WERI-Rb-1 (cell line): ENCODE results near the gene SHISA7.
A peak's percentile ranks its signal among the peaks of the same experiment; 100 is the strongest.

Experiments used
- DNase-seq: peaks from one replicate; pipeline ENCODE4 v3.0.0-alpha.2; 2020
- H3K27ac ChIP-seq: fragments of 250-450 bp; sonication (Bioruptor Pico); 2 replicates; pipeline ENCODE4 v1.5.1; 2020; ENCODE audit warnings: mild to moderate bottlenecking, moderate library complexity
- H3K27me3 ChIP-seq: fragments of 250-450 bp; sonication (Bioruptor Pico); 2 replicates; pipeline ENCODE4 v1.5.1; 2021; ENCODE audit warnings: mild to moderate bottlenecking, low read depth, moderate library complexity; ENCODE audit not compliant: insufficient read depth, severe bottlenecking
- H3K36me3 ChIP-seq: fragments of 250-450 bp; sonication (Bioruptor Pico); 2 replicates; pipeline ENCODE4 v1.5.1; 2020; ENCODE audit warnings: mild to moderate bottlenecking, moderate library complexity
- H3K4me3 ChIP-seq: 2 replicates; pipeline ENCODE4 v1.5.1; 2011; ENCODE audit warnings: low read depth, mild to moderate bottlenecking, control low read depth, low read length
- H3K9me3 ChIP-seq: fragments of 250-450 bp; sonication (Bioruptor Pico); 2 replicates; pipeline ENCODE4 v1.5.1; 2021; ENCODE audit warnings: mild to moderate bottlenecking, moderate library complexity; ENCODE audit not compliant: severe bottlenecking
- CTCF ChIP-seq: IDR thresholded peaks from 2 replicates; pipeline ENCODE4 v1.5.1; 2011; ENCODE audit warnings: low read depth, mild to moderate bottlenecking, control low read depth, inconsistent platforms, low read length

The SHISA7 gene

GRCh38 chr19:55489711-55490477 lies 46.8 kb upstream of the SHISA7 start:
- DNase-seq, result peak; percentile 34
- no peaks in the 10 kb centered on the region for H3K9me3 ChIP-seq
- H3K27me3 ChIP-seq, result no peaks in the 10 kb centered on the region
- H3K27ac ChIP-seq, result peak overlapping the region; percentile 57
- H3K4me3 ChIP-seq, result no peak overlapping the region
- TF ChIP-seq CTCF, result no peak
- peaks cover 4% of the 10 kb centered on the region for H3K36me3 ChIP-seq

- no peaks in the 10 kb centered on the region for H3K27me3 ChIP-seq
- peaks cover 4% of the 10 kb centered on the region for H3K36me3 ChIP-seq
- no peak overlapping the region; the same call in 1 of the 2 replicates for H3K4me3 ChIP-seq
- TF ChIP-seq CTCF, result no peak
- H3K9me3 ChIP-seq, result no peaks in the 10 kb centered on the region
- peak overlapping the region; percentile 57 for H3K27ac ChIP-seq
- peak; percentile 34 for DNase-seq
These were observed 46.0 kb upstream of the SHISA7 start for GRCh38 chr19:55488986-55489710.

GRCh38 chr19:55487924-55488687 lies 45.0 kb upstream of the SHISA7 start, which contains the start of gene SSC5D:
Gene SSC5D (plus strand): TSS chr19:55488436. CDS start chr19:55488590, 154 bp downstream.
- H3K27me3 ChIP-seq, result no peaks in the 10 kb centered on the region
- H3K4me3 ChIP-seq, result no peak within 1 kb of the TSS; the same call in 1 of the 2 replicates
- peak within 1 kb of the TSS; percentile 57 for H3K27ac ChIP-seq
- peak; percentile 35 for DNase-seq
- TF ChIP-seq CTCF, result no peak
- H3K9me3 ChIP-seq, result no peaks in the 10 kb centered on the region
- peaks cover 7% of the 10 kb centered on the region for H3K36me3 ChIP-seq

- DNase-seq, result no peak
- peaks cover 10% of the 10 kb centered on the region for H3K36me3 ChIP-seq
- no peaks in the 10 kb centered on the region for H3K27me3 ChIP-seq
- H3K27ac ChIP-seq, result peak overlapping the region; percentile 40
- H3K4me3 ChIP-seq, result no peak overlapping the region
- no peak for TF ChIP-seq CTCF
- no peaks in the 10 kb centered on the region for H3K9me3 ChIP-seq
These were observed 44.1 kb upstream of the SHISA7 start for GRCh38 chr19:55486971-55487923.
